AML-193 (cell line): ENCODE measurements around the gene SURF2.
"Not testable (repeated sequence)": the region's sequence is repeated elsewhere in the genome, so short reads cannot be mapped to it uniquely, and the experiment has no call there.

ENCODE experiments used
- DNase-seq, 2 experiments: peaks; one replicate each; lab custom pipeline; 2025; lab: John Stamatoyannopoulos, UW

The SURF2 gene

DNA sequence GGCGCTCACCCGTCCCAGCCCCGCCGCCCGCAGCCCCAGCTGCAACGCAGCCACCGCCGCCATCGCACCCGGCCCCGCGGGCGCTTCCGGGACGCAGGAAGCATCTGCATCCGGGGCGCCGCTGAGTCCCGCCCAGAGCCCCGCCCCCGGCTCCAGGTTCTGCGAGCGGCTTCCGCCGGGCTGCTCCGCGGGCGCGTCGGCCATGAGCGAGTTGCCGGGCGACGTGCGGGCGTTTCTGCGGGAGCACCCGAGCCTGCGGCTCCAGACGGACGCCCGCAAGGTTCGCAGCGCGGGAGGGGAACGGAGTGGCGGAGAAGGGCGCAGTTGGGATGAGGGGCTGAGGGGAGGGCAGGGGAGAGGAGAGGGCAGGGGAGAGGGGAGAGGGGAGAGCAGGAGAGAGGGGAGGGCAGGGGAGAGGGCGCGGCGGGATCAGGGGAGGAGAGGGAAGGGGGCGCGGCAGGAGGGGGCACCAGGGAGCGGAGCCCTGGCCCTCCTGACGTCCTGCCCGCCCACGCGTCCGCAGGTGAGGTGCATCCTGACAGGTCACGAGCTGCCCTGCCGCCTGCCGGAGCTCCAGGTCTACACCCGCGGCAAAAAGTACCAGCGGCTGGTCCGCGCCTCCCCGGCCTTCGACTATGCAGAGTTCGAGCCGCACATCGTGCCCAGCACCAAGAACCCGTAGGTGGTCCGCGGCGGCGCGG is at the start of gene SURF2, which contains the start of gene SURF1:
SURF2 (plus strand) TSS at position 160 of the 701 bp plus-strand sequence; CDS start at position 203, 43 bp downstream.
SURF1 (minus strand) TSS at position 97 of the 701 bp plus-strand sequence; CDS start at position 63, 34 bp downstream.
- DNase-seq, result peak; percentile 67 to 71

DNA sequence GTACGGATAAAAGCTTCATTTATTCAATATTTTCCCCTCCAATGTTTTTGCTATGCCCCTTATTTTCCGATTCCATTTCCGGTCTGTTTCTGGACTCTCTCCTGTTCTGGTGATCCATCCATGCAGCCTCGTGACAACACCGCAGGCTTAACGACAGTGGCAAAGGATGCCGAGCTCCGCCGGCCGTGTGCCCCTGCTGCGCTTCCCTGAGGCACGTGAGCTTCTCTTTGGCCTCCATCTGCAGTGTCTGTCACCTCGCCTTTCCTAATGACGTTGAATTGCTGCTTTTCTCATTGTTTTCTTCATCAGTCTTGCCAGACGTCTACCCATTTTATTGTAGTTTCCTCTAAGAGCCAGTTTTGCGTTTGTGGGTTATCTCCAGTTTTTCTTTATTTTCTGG is 49.0 kb upstream of the SURF2 start:
- no peak for DNase-seq

DNA sequence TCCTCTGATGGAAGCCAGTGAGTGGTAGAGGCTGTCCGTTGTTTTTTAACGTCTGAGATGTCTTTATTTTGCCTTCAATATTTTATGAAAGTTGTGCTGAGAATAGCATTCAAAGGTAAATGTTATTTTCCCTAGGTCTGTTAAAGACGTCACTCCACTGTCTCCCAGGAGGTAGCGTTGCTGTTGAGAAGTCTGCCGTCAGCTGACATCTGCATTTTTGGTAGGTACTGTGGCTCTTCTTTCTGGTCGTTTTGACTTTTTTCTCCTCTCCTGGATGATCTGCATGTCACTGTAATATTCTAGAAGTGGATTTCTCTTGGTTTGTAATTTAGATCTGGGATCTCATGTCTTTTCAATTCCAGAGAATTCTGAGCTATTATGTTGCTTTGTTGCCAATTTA is 46.7 kb upstream of the SURF2 start:
- no peak for DNase-seq

GRCh38 chr9:133315997-133316396 is 40.4 kb upstream of the SURF2 start:
- no peak for DNase-seq

GRCh38 chr9:133317551-133317950 is 38.8 kb upstream of the SURF2 start:
- DNase-seq, result not testable (repeated sequence)

GRCh38 chr9:133320421-133320881 is 35.9 kb upstream of the SURF2 start:
- no peak for DNase-seq

DNA sequence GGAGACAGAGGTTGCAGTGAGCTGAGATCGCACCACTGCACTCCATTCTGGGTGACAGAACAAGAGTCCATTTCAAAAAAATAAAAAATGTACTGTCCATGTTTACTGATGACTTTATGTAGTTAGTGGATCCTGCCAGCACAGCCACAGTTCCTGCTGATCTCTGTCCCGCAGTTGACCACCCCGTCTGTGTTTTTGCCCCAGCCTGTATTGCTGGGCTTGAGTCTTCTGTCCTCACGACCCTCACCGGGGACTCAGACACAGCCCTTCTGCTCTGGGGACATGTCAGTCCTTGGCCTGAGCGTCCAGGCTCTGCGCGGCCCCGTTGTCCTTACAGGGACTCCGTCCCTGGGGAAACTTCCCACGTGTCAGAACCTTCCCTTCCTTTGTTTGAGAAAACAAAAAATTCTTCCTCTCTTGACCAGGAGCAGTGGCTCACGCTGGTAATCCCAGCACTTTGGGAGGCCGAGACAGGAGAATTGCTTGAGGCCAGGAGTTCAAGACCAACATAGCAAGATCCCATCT is 34.9 kb upstream of the SURF2 start:
- DNase-seq, result no peak

- DNase-seq, result no peak
These were observed 33.6 kb upstream of the SURF2 start for GRCh38 chr9:133322701-133323100.

DNA sequence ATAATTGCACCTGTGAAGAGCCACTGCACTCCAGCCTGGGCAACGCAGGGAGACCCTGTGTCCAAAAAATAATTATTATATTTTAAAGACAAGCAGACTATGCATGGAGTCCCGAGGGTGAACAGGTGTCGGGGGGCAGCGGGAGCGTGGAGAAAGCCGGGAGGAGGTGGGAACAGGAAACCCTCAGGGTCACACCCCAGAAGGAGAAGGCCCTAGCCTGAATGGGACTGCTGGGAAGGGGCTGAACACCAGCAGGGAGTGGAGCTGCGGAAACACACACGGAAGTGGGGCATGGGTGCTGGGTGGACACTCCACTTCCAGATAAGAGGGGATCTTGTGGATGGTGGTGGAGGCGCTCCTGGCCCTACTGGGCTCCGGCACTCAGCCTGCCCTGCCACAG is 33.1 kb upstream of the SURF2 start:
- no peak for DNase-seq

GRCh38 chr9:133323991-133324703 is 32.2 kb upstream of the SURF2 start:
- no peak for DNase-seq

GRCh38 chr9:133327021-133327420 is 29.3 kb upstream of the SURF2 start:
- DNase-seq, result not testable (repeated sequence)

- no peak for DNase-seq
These were observed 28.4 kb upstream of the SURF2 start for GRCh38 chr9:133327834-133328484.

GRCh38 chr9:133329306-133330156 is 26.8 kb upstream of the SURF2 start:
- DNase-seq, result not testable (repeated sequence)

- no peak for DNase-seq
These were observed 25.1 kb upstream of the SURF2 start for GRCh38 chr9:133331221-133331620.

GRCh38 chr9:133331641-133332380 is 24.5 kb upstream of the SURF2 start:
- no peak for DNase-seq

DNA sequence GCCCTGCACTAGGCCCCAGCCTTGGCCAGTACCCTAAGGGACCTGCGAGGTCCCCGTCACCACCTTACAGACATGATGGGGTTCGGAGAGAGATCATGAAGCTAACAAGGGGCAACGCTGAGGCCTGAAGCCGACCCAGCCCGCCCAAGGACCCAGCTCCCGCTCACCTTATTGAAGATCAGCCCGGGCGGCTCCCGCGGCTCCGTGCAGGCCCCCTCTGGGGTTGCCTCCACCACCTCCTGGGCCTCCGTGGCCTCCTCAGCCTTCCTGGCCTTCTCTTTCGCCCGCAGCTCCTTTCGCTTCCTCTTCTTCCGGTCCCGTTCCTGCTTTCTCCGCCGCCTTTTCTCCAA is 24.0 kb upstream of the SURF2 start:
- DNase-seq, result no peak

- no peak for DNase-seq
These were observed 23.3 kb upstream of the SURF2 start for GRCh38 chr9:133333011-133333410.

DNA sequence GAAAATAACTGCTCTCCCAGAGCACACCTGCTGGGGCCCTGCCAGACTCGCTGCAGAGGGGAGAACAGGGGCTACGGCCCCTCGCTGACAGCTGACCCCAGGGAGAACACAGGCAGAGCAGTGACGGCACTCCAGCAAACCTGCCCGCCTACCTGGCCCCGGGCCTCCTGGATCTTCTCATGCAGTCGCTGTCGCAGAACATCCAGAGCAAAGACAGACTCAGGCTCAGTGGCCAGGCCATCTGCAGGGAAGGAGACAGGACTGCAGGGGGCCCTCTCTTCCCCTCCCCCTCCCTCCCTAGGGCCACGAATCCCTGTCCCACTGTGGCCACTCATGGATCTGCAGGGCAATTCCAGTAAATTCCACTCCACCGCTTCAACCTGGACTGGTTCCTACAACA is 22.8 kb upstream of the SURF2 start:
- no peak for DNase-seq

GRCh38 chr9:133334161-133334560 is 22.2 kb upstream of the SURF2 start:
- no peak for DNase-seq

GRCh38 chr9:133334888-133335287 is 21.5 kb upstream of the SURF2 start:
- DNase-seq, result not testable (repeated sequence)
